ENCODE data around the gene KIF16B.

The KIF16B gene

DNA sequence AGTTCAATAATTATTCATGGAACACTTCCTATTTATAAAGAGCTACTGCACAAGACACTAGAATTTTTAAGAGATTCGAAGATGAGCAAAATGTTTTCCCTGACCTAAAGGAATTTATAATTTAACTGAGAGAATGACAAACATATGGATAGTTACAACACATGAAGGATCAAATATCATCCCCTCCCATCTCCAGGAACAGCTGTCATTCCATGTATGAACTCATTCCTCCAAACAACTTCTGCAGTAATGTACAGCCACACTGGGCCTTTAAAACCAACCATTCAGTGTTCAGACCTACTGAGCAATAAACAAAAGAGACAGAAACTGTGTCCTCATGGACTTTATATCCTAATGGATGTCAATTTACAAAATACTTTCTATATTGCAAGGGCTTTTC lies 87.8 kb downstream of the KIF16B start:
- H3K9me3 Mint-ChIP-seq, result no peaks in the 10 kb centered on the region
- H3K4me3 Mint-ChIP-seq, result no peak overlapping the region
- no peaks in the 10 kb centered on the region for H3K27me3 Mint-ChIP-seq
- intact Hi-C loops (cut with micrococcal nuclease), result no loop called here
- no peak overlapping the region for H3K27ac Mint-ChIP-seq
- H3K4me1 Mint-ChIP-seq (ENCODE audit: low read depth), result peaks cover 32% of the 10 kb centered on the region
- H3K36me3 Mint-ChIP-seq (ENCODE audit: low read depth), result peaks cover 21% of the 10 kb centered on the region

GRCh38 chr20:16483024-16483423 lies 90.2 kb downstream of the KIF16B start:
- H3K27me3 Mint-ChIP-seq, result no peaks in the 10 kb centered on the region
- no peak overlapping the region for H3K4me3 Mint-ChIP-seq
- no peaks in the 10 kb centered on the region for H3K9me3 Mint-ChIP-seq
- peaks cover 19% of the 10 kb centered on the region for H3K4me1 Mint-ChIP-seq (ENCODE audit: low read depth)
- intact Hi-C loops (cut with micrococcal nuclease), result no loop called here
- H3K27ac Mint-ChIP-seq, result no peak overlapping the region
- H3K36me3 Mint-ChIP-seq (ENCODE audit: low read depth), result peaks cover 16% of the 10 kb centered on the region

DNA sequence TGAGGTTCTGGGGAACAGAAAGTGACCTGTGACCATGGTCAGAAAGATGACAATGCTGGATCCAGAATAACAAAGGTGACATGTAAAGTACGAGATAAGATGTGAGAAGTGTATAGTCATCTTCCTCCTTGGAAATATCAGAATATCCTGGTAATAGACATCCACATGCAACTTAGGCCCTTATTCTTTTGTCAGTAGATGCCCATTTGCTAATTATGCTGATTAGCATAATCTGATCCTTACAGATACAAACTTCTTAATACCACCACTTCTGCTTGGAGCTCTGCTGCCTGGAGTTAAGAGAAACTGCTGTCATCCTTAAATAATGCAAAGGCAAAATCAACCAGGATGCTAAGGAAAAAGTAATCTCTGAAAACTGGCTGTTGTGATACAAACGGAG lies 91.3 kb downstream of the KIF16B start:
- intact Hi-C loops (cut with micrococcal nuclease), result no loop called here
- H3K9me3 Mint-ChIP-seq, result no peaks in the 10 kb centered on the region
- no peak overlapping the region for H3K27ac Mint-ChIP-seq
- no peak overlapping the region for H3K4me3 Mint-ChIP-seq
- peaks cover 13% of the 10 kb centered on the region for H3K36me3 Mint-ChIP-seq (ENCODE audit: low read depth)
- H3K27me3 Mint-ChIP-seq, result no peaks in the 10 kb centered on the region
- H3K4me1 Mint-ChIP-seq (ENCODE audit: low read depth), result peaks cover 27% of the 10 kb centered on the region

- Mint-ChIP-seq H3K27me3 (no peaks in the 10 kb centered on the region), H3K36me3 (ENCODE audit: low read depth) (peaks cover 13% of the 10 kb centered on the region), H3K4me3 (no peak overlapping the region), H3K4me1 (ENCODE audit: low read depth) (peaks cover 18% of the 10 kb centered on the region), H3K27ac (no peak overlapping the region), H3K9me3 (no peaks in the 10 kb centered on the region)
- intact Hi-C loops (cut with micrococcal nuclease), result no loop called here
Observed at GRCh38 chr20:16479666-16480065, 93.6 kb downstream of the KIF16B start.

DNA sequence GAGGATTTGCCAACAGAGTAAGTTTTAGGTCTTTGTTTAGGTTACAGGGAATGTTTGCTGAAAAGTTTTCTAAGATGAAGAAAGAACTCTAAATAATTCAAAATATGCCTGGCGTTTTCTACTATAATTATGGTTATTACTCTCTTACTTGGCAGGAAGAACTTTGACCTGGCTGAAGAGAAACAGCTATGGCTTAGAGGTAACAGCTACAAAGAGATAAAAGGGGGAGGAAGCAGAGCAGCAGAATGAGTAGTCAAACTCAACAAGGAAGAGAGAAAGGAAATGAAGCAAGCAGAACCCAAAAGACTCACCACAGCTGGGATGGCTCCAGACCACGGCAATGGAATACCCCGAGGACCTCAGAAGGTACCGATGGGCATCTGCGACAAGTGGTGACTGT lies 95.6 kb downstream of the KIF16B start:
- Mint-ChIP-seq H3K27ac (no peak overlapping the region), H3K4me3 (no peak overlapping the region), H3K36me3 (ENCODE audit: low read depth) (peaks cover 13% of the 10 kb centered on the region), H3K9me3 (no peaks in the 10 kb centered on the region), H3K4me1 (ENCODE audit: low read depth) (peaks cover 16% of the 10 kb centered on the region), H3K27me3 (no peaks in the 10 kb centered on the region)
- intact Hi-C loops (cut with micrococcal nuclease), result loop anchor here (2.0 kb wide), 1 partner anchor 769 kb away; no protein-coding TSS in a partner anchor

- Mint-ChIP-seq H3K4me1 (ENCODE audit: low read depth) (peaks cover 19% of the 10 kb centered on the region), H3K4me3 (no peak overlapping the region), H3K9me3 (no peaks in the 10 kb centered on the region)
Observed at GRCh38 chr20:16476032-16476431, 97.2 kb downstream of the KIF16B start.

DNA sequence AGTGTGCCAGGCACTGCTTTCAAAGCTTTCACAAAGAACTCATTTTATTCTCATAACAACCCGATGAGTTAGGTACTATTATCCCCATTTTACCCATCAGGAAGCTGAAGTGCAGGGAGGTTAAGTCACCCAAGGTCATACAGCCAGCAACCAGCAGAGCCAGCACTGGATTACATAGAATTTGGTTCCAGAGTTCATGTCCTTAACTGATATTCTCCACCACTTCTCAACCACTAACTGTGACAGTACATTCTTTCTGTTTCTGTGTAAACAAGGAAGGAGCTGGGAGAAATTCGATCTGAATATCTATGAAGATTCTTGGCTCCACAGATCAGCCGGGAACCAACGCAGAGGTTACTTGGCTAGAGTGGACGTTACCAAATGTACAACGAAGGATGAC lies 98.0 kb downstream of the KIF16B start:
- Mint-ChIP-seq H3K27me3 (no peaks in the 10 kb centered on the region), H3K9me3 (no peaks in the 10 kb centered on the region), H3K4me3 (no peak overlapping the region), H3K27ac (no peak overlapping the region), H3K4me1 (ENCODE audit: low read depth) (peaks cover 19% of the 10 kb centered on the region), H3K36me3 (ENCODE audit: low read depth) (peaks cover 22% of the 10 kb centered on the region)
- intact Hi-C loops (cut with micrococcal nuclease), result no loop called here

More at GRCh38 chr20:16476032-16476431, 97.2 kb downstream of the KIF16B start:
- Mint-ChIP-seq H3K36me3 (ENCODE audit: low read depth) (peaks cover 14% of the 10 kb centered on the region), H3K27me3 (no peaks in the 10 kb centered on the region), H3K27ac (no peak overlapping the region)
- intact Hi-C loops (cut with micrococcal nuclease), result loop anchor here (2.0 kb wide), 1 partner anchor 767 kb away; no protein-coding TSS in a partner anchor

DNA sequence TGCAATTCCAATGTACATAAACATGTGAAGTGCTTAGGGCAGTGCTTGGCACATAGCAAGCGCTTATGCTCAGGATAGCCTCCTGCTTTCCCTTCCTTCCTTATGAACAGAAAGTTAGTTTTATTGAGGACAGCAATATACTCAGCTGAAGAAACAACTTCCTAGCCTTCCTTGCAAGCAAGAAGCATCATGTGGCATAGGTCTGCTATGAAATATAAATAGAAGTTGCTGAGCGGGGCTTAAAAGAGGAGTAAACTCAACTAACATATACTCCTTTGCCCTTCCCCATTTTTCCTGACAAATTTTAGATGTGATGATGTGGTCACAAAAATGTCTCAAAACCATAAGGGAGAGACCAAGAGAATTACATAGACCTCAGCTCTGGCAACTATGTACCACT lies 98.9 kb downstream of the KIF16B start:
- no peak overlapping the region for H3K27ac Mint-ChIP-seq
- H3K4me1 Mint-ChIP-seq (ENCODE audit: low read depth), result peaks cover 19% of the 10 kb centered on the region
- H3K36me3 Mint-ChIP-seq (ENCODE audit: low read depth), result peaks cover 29% of the 10 kb centered on the region
- intact Hi-C loops (cut with micrococcal nuclease), result no loop called here
- no peaks in the 10 kb centered on the region for H3K27me3 Mint-ChIP-seq
- no peak overlapping the region for H3K4me3 Mint-ChIP-seq
- no peaks in the 10 kb centered on the region for H3K9me3 Mint-ChIP-seq

- H3K4me3 Mint-ChIP-seq, result no peak overlapping the region
- peaks cover 11% of the 10 kb centered on the region for H3K4me1 Mint-ChIP-seq (ENCODE audit: low read depth)
- no peak overlapping the region for H3K27ac Mint-ChIP-seq
- intact Hi-C loops (cut with micrococcal nuclease), result no loop called here
- H3K27me3 Mint-ChIP-seq, result no peaks in the 10 kb centered on the region
- H3K9me3 Mint-ChIP-seq, result no peaks in the 10 kb centered on the region
- H3K36me3 Mint-ChIP-seq (ENCODE audit: low read depth), result peaks cover 16% of the 10 kb centered on the region
Observed at GRCh38 chr20:16472045-16472872, 101.0 kb downstream of the KIF16B start.

DNA sequence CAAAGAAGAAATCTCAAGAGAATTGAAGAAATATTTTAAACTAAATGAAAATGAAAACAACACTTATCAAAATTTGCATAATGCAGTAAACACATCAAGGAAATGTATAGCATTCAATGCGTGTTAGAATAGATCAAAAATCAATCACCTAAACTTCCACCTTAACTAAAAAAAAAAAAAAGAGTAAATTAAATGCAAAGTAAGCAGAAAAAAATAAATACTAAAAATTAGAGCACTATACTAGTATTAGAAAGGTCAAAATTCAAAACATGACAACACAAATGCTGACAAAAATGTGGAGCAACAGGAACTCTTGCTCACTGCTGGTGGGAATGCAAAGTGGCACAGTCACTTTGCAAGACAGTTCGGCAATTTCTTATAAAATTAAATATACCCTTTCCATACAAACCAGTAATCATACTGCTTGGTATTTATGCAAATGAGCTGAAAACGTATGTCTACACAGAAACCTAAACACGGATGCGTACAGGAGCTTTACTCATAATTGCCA lies 103.8 kb downstream of the KIF16B start:
- Mint-ChIP-seq H3K27ac (no peak overlapping the region), H3K4me3 (no peak overlapping the region), H3K27me3 (no peaks in the 10 kb centered on the region), H3K4me1 (ENCODE audit: low read depth) (peaks cover 17% of the 10 kb centered on the region), H3K36me3 (ENCODE audit: low read depth) (peaks cover 23% of the 10 kb centered on the region), H3K9me3 (no peaks in the 10 kb centered on the region)
- intact Hi-C loops (cut with micrococcal nuclease), result no loop called here

DNA sequence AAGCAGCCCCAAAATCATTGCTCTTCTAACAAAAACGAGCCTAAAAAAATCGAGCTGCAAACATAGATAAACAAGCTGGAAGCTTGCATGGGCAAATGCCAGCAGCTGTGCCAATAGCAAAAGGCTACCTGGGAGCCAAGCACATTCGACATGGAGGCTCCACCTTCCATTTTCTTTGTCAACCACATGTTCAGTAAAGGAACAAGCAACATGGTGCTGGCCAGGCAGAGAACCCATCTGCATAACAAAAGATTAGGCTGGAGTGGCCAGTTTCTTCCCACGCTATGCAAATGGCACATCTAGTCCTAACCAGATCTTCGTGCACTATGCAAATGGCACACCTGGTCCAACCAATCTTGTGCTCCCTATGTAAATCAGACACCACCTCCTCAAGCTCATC lies 110.5 kb downstream of the KIF16B start:
- Mint-ChIP-seq H3K27ac (no peak overlapping the region), H3K4me1 (ENCODE audit: low read depth) (peaks cover 7% of the 10 kb centered on the region), H3K27me3 (no peaks in the 10 kb centered on the region), H3K9me3 (no peaks in the 10 kb centered on the region), H3K36me3 (ENCODE audit: low read depth) (peaks cover 7% of the 10 kb centered on the region), H3K4me3 (no peak overlapping the region)
- intact Hi-C loops (cut with micrococcal nuclease), result no loop called here

DNA sequence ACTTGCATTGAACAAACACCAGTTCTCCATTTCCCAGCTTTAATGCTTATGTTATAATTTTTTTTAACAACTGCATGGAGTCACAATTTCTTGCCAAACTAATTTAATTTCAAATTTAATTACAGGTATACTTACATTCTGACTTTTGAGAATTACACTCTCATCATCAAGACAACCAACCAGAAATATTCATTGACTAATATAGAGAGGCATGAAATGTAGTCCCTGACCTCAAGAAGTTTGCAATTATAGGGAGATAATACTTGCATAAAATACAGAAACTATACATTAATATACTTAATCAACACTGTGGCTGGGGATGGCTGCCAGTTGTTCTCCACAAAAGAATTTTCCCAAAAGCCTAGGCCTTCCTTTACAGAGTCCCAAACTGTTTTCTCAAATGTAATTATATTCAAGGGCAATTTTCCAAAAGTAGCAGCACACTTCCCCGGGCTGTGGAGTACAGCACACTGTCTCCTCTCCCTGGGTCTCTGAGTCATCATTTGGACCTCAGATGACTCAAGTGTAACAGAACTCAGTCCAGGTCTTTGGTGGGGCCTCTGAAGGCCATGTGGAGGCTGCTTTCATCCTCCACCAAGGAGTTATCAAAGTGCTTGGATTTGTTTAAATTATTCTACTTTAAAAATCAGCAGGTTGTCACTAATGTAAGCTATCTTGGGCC lies 114.1 kb downstream of the KIF16B start:
- no peaks in the 10 kb centered on the region for H3K9me3 Mint-ChIP-seq
- no peaks in the 10 kb centered on the region for H3K4me1 Mint-ChIP-seq (ENCODE audit: low read depth)
- no peaks in the 10 kb centered on the region for H3K27me3 Mint-ChIP-seq
- no peak overlapping the region for H3K27ac Mint-ChIP-seq
- no peaks in the 10 kb centered on the region for H3K36me3 Mint-ChIP-seq (ENCODE audit: low read depth)
- intact Hi-C loops (cut with micrococcal nuclease), result no loop called here
- no peak overlapping the region for H3K4me3 Mint-ChIP-seq

GRCh38 chr20:16457514-16457913 lies 115.7 kb downstream of the KIF16B start:
- Mint-ChIP-seq H3K27ac (no peak overlapping the region), H3K4me3 (no peak overlapping the region), H3K36me3 (ENCODE audit: low read depth) (no peaks in the 10 kb centered on the region), H3K27me3 (no peaks in the 10 kb centered on the region), H3K9me3 (no peaks in the 10 kb centered on the region), H3K4me1 (ENCODE audit: low read depth) (no peaks in the 10 kb centered on the region)
- intact Hi-C loops (cut with micrococcal nuclease), result no loop called here

DNA sequence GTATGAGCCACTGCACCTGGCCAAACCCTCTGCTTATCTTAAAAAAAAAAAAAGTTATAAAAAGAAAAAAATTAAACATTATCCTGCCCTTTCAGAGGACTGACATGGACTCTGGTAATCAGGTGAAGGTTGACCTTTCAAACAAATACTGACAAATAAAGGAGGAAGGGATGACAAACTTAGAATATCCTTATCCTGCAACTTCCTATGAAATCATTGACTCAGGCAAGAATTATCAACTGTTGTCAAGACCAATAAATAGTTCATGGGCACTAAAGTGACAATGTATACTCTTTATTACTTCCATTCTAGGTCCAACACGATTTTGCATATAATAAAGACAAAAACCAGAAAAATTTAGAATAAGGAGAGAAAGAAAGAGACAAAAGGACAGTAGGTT lies 117.9 kb downstream of the KIF16B start:
- Mint-ChIP-seq H3K27me3 (no peaks in the 10 kb centered on the region), H3K4me3 (no peak overlapping the region), H3K36me3 (ENCODE audit: low read depth) (peaks cover 5% of the 10 kb centered on the region), H3K27ac (no peak overlapping the region), H3K4me1 (ENCODE audit: low read depth) (peaks cover 6% of the 10 kb centered on the region), H3K9me3 (no peaks in the 10 kb centered on the region)
- intact Hi-C loops (cut with micrococcal nuclease), result no loop called here

All from dendritic cell treated with granulocyte-macrophage colony-stimulating factor and Interleukin-4, amounts not matched to agents 40 ng/mL and 50 ng/mL, for 4 days (primary cell).